Measurements from ENCODE around the gene RPL22.

Gene RPL22

DNA sequence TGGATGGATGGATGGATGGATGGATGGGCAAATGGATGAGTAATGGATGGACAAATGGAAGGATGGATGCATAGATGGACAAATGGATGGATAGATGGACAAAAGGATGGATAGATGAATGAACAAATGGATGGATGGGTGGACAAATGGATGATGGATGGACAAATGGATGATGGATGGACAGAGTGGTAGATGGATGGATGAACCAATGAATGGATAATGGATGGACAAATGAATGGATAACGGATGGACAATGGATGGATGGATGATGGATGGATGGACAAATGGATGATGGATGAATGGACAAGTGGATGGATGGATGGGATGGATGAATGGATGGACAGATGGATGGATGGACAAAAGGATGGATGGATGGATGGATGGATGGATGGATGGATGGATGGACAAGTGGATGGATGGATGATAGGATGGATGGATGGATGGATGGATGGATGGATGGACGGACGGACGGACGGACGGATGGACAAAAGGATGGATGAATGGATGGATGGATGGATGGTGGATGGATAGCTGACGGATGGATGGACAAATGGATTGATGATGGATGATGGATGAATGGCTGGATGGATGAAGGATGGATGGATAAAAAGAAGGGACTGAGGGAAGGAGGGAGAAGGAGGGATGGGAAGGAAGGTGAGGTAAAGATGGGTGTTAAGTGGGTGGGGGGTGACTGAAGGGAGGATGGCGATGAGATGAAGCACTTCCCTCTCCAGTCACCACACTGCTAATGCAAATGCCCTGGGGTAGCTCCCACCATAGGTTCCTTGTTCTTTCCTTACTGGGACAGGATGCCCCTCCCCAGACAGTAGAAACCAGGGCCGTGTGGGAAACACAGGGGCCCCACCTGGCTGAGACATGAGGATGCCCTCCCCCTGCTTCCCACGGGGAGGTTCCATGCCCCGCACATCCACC, 49.1 kb downstream of the RPL22 start:
- DNase-seq: no peak

GRCh38 chr1:6149597-6149996, 49.8 kb downstream of the RPL22 start:
- DNase-seq: no peak

- peak; percentile 69 for DNase-seq
These were observed 50.7 kb downstream of the RPL22 start for GRCh38 chr1:6148497-6149241.

GRCh38 chr1:6145864-6146410, 53.5 kb downstream of the RPL22 start:
- DNase-seq: no peak

DNA sequence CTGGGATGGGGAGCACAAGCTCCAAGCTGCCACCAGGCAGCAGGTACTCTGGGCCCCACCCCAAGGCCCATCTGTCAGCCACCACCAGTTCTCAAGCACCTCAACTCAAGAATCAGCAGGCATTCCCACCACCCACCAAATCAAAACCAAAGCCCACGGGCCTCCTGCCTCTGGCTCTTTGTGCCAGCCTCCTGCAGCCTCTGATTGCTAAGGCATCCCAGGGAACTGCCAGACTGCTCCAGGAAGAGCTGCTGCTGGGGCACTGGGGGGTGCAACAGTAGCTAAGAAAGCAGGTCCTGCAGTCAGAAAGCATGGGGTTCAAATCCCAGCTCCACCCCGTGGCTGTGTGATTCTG, 54.0 kb downstream of the RPL22 start:
- no peak for DNase-seq

DNA sequence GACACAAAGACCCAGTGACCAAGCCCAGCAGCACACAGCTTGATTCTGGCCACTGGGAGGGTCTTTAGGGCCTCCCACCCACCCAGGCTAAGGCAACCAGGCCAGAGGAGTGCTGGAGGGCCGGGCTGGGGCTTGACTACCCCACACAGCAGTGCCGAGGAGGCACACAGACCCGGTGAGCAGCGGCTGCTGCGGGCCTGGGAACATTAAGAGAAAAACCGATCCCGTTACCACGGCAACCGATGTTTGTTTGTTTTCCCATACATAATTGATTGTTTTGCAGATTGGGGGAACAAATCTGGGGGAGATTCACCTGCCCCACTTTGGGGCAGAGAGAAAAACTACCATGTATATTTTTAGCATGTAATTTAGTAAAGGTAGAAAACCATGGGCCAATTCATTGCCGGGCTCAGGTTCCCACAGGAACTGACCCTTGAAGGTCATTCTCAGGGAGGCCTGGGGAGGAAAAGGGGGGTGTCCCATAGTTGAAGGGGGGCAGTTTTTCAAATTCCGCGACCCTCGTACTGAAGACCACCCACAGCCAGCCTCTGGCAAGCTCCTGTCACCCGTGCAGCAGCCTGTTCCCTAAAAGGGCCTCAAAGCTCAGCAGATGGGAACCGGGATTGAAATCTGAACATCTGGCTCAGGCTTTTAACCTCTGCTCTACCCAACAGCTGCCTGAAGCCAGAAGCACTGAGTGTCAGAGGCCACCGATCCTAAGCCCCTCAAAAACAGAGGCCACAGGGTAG, 54.6 kb downstream of the RPL22 start:
- no peak for DNase-seq

DNA sequence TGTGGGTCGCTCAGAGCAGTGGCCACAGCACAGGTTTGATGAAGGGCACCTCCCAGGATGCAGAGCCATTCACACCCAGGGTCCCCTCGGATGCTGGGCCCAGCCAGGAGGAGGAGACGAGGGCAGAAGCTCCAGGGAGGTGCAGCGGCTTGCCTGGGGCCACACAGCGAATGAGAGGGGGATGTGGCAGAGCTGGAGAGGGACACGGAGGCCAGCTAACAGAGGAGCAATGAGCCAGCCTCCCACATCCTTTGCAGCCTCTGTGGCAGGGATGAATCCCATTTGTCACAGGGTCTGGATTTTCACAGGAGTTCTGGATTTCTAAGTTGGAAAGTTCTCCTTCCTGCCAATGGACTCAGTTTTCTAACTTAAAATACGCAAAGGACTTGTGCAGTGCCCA, 55.2 kb downstream of the RPL22 start:
- no peak for DNase-seq

- no peak for DNase-seq
These were observed 56.0 kb downstream of the RPL22 start for GRCh38 chr1:6143395-6143794.

DNA sequence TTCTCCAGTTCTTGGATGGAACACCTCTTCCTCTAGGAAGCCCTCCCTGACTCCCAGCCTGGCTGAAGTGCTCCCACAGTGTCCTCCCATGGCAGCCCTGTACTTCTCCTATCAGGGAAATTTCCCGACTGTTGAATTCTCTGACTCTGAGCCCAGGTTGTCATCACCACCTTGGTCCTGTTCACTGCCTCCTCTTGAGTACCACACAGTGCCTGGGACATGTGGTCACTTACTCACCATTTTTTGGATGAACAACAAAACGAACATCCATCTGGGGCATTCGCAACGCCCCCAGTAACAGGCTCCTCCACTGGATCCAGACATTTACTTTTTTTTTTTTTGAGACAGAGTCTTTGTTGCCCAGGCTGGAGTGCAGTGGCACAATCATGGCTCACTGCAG, 56.7 kb downstream of the RPL22 start:
- no peak for DNase-seq

- DNase-seq: no peak
These were observed 57.3 kb downstream of the RPL22 start for GRCh38 chr1:6142036-6142621.

- no peak for DNase-seq
These were observed 57.8 kb downstream of the RPL22 start for GRCh38 chr1:6141592-6141991.

- DNase-seq: no peak
These were observed 59.0 kb downstream of the RPL22 start for GRCh38 chr1:6140413-6140812.

DNA sequence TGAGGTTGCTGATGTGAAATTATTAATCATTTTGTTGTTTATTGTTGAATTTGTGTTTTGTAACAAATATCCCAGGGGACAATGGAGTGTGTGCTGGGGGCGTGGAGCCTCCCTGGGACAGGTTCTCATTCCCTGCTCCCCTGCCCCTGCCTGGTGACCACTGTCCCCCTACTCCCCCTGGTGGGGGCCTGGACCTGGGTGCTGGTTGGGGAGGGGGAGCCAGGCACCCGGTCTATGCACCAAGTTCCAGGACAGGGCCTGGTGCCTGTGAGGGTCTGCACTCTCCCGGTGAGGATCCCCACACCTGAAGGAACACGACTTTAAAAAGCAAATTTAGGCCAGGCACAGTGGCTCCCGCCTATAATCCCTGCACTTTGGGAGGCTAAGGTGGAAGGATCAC, 61.6 kb downstream of the RPL22 start:
- no peak for DNase-seq

DNA sequence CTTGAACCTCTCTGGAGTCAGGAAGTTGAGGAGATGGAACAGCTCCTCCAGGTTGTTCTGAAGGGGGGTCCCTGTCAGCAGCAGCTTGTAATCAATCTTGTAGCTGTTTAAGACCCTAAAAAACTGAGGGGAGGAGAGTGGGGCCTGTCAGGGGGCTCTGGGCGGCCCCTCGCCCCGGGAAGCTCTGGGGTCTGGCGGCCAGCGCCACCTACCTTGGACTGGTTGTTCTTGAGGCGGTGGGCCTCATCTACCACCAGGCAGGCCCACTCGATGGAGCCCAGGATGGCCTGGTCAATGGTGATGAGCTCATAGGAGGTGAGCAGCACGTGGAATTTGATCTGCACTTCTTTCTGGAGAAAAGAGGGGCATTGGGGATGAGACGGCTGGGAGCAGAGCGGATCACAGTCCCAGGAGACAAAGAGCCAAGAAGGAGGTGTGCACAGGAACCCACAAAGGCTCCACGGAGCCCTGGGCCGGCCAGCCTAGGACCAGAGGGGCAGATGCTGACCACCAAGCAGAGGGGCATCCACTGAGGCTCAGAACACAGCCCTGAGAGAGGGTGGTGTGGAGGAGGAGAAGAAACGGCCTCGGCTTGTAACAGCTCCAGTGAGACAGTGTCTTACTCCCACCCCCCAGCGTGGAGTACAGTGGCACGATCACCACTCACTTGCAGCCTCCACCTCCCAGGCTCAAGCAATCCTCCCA, 62.7 kb downstream of the RPL22 start:
- DNase-seq: no peak

All from CD4-positive, alpha-beta T cell treated with Interleukin-17A for 1 hour (primary cell).